ENCODE results near the gene TTLL11.

TTLL11 gene

GRCh38 chr9:122095010-122095767, 2.1 kb upstream of the TTLL11 start:
- Histone ChIP-seq H3K36me3 (no peaks in the 10 kb centered on the region; the same call in 1 of the 2 replicates), H3K27ac (no peak overlapping the region), H3K9me3 (ENCODE audit: severe bottlenecking) (no peaks in the 10 kb centered on the region), H3K4me3 (ENCODE audit: low read depth, low read length) (no peak overlapping the region), H3K27me3 (ENCODE audit: insufficient read depth, low read depth, severe bottlenecking) (no peaks in the 10 kb centered on the region)
- peak; percentile 81 for TF ChIP-seq CTCF (IDR thresholded peaks at IDR 0.05; ENCODE audit: low read depth, low read length)
- DNase-seq = peak; percentile 72

- Histone ChIP-seq H3K27me3 (ENCODE audit: insufficient read depth, low read depth, severe bottlenecking) (no peaks in the 10 kb centered on the region), H3K9me3 (ENCODE audit: severe bottlenecking) (no peaks in the 10 kb centered on the region), H3K4me3 (ENCODE audit: low read depth, low read length) (peak overlapping the region; percentile 59), H3K27ac (no peak overlapping the region), H3K36me3 (peaks cover 5% of the 10 kb centered on the region; the same call in 1 of the 2 replicates)
- no peak for DNase-seq
- no peak for TF ChIP-seq CTCF (IDR thresholded peaks at IDR 0.05; ENCODE audit: low read depth, low read length)
Observed at GRCh38 chr9:122091682-122092592, 1.2 kb downstream of the TTLL11 start.

GRCh38 chr9:122090981-122091380, 2.1 kb downstream of the TTLL11 start:
- Histone ChIP-seq H3K27ac (no peak overlapping the region), H3K9me3 (ENCODE audit: severe bottlenecking) (no peaks in the 10 kb centered on the region), H3K27me3 (ENCODE audit: insufficient read depth, low read depth, severe bottlenecking) (no peaks in the 10 kb centered on the region), H3K36me3 (peaks cover 5% of the 10 kb centered on the region; the same call in 1 of the 2 replicates), H3K4me3 (ENCODE audit: low read depth, low read length) (no peak overlapping the region)
- TF ChIP-seq CTCF (IDR thresholded peaks at IDR 0.05; ENCODE audit: low read depth, low read length) = no peak
- no peak for DNase-seq

- no peak for TF ChIP-seq CTCF (IDR thresholded peaks at IDR 0.05; ENCODE audit: low read depth, low read length)
- Histone ChIP-seq H3K9me3 (ENCODE audit: severe bottlenecking) (no peaks in the 10 kb centered on the region), H3K4me3 (ENCODE audit: low read depth, low read length) (no peak overlapping the region), H3K36me3 (peaks cover 5% of the 10 kb centered on the region; the same call in 1 of the 2 replicates), H3K27me3 (ENCODE audit: insufficient read depth, low read depth, severe bottlenecking) (no peaks in the 10 kb centered on the region), H3K27ac (no peak overlapping the region)
- no peak for DNase-seq
Observed at GRCh38 chr9:122090287-122090883, 2.7 kb downstream of the TTLL11 start.

GRCh38 chr9:122088880-122089706, 4.0 kb downstream of the TTLL11 start:
- Histone ChIP-seq H3K36me3 (peaks cover 5% of the 10 kb centered on the region; the same call in 1 of the 2 replicates), H3K4me3 (ENCODE audit: low read depth, low read length) (no peak overlapping the region)
- no peak for TF ChIP-seq CTCF (IDR thresholded peaks at IDR 0.05; ENCODE audit: low read depth, low read length)

More at GRCh38 chr9:122088880-122089706, 4.0 kb downstream of the TTLL11 start:
- H3K9me3 ChIP-seq (ENCODE audit: severe bottlenecking) = no peaks in the 10 kb centered on the region
- DNase-seq = no peak
- H3K27me3 ChIP-seq (ENCODE audit: insufficient read depth, low read depth, severe bottlenecking) = no peaks in the 10 kb centered on the region
- H3K27ac ChIP-seq = no peak overlapping the region

Data from WERI-Rb-1 (cell line).